GM23338 (cell line): ENCODE results near the gene FAM83F. TPM values are rescaled to one million over a fixed set of nuclear protein-coding genes. Genes with fewer than 3 reads are reported as not detected.

Experiments
- ATAC-seq: fragments of 200-7000 bp; cut with Tn5 transposase; 3 replicates; pipeline ENCODE4 v1.9.1; 2020
- DNase-seq: peaks from one replicate; pipeline ENCODE4 v3.0.0-alpha.2; 2015; ENCODE audit warnings: low spot score
- H2AFZ ChIP-seq: fragments of 200-600 bp; sonication (generic); 2 replicates; pipeline ENCODE4 v1.8.0; 2016; ENCODE audit warnings: antibody characterized with exemption, mild to moderate bottlenecking, moderate library complexity
- H3F3A ChIP-seq: fragments of 200-600 bp; sonication (generic); replicated peaks from 2 replicates; pipeline ENCODE4 v1.8.0; 2017; ENCODE audit warnings: antibody characterized with exemption, mixed run types, low read depth
- H3K27ac ChIP-seq: fragments of 200-600 bp; sonication (generic); 2 replicates; pipeline ENCODE4 v1.6.1; 2016; ENCODE audit warnings: low read depth
- H3K27me3 ChIP-seq: fragments of 200-600 bp; sonication (generic); 2 replicates; pipeline ENCODE4 v1.8.0; 2016; ENCODE audit warnings: mild to moderate bottlenecking, mixed run types, moderate library complexity; ENCODE audit not compliant: insufficient read depth
- H3K36me3 ChIP-seq: fragments of 200-600 bp; sonication (generic); 2 replicates; pipeline ENCODE4 v1.8.0; 2016; ENCODE audit warnings: mild to moderate bottlenecking; ENCODE audit not compliant: insufficient read depth
- H3K4me1 ChIP-seq: fragments of 200-600 bp; sonication (generic); 2 replicates; pipeline ENCODE4 v1.8.0; 2016; ENCODE audit warnings: mild to moderate bottlenecking, moderate library complexity; ENCODE audit not compliant: insufficient read depth
- H3K4me2 ChIP-seq: fragments of 200-600 bp; sonication (generic); 2 replicates; pipeline ENCODE4 v1.7.1; 2017; ENCODE audit warnings: mixed run types
- H3K4me3 ChIP-seq: fragments of 200-600 bp; sonication (generic); 2 replicates; pipeline ENCODE4 v1.6.1; 2016; ENCODE audit warnings: mixed run types
- H3K79me2 ChIP-seq: fragments of 200-600 bp; sonication (generic); replicated peaks from 2 replicates; pipeline ENCODE4 v1.8.0; 2017; ENCODE audit warnings: mild to moderate bottlenecking; ENCODE audit not compliant: insufficient read depth
- H3K9me2 ChIP-seq: fragments of 200-600 bp; sonication (generic); 2 replicates; pipeline ENCODE4 v1.8.0; 2017; ENCODE audit not compliant: insufficient read depth
- H4K20me1 ChIP-seq: fragments of 200-600 bp; sonication (generic); replicated peaks from 2 replicates; pipeline ENCODE4 v1.8.0; 2017; ENCODE audit warnings: mild to moderate bottlenecking; ENCODE audit not compliant: insufficient read depth
- H3K27ac Mint-ChIP-seq: 2 replicates; pipeline ENCODE4 v1.8.0; 2020; ENCODE audit warnings: inconsistent platforms, mild to moderate bottlenecking, moderate library complexity, mixed read lengths
- H3K27me3 Mint-ChIP-seq: 3 replicates; pipeline ENCODE4 v1.8.0; 2022; ENCODE audit warnings: low read depth, mild to moderate bottlenecking, moderate library complexity, mixed read lengths, inconsistent platforms; ENCODE audit not compliant: insufficient read depth, poor library complexity
- H3K36me3 Mint-ChIP-seq: 3 replicates; pipeline ENCODE4 v1.8.0; 2021; ENCODE audit warnings: low read depth, mild to moderate bottlenecking, inconsistent platforms, moderate library complexity, mixed read lengths
- H3K4me1 Mint-ChIP-seq: 3 replicates; pipeline ENCODE4 v1.8.0; 2020; ENCODE audit warnings: mild to moderate bottlenecking, inconsistent platforms, mixed read lengths
- H3K4me3 Mint-ChIP-seq: 3 replicates; pipeline ENCODE4 v1.8.0; 2021; ENCODE audit warnings: moderate library complexity, mild to moderate bottlenecking, inconsistent platforms, mixed read lengths
- H3K9me3 Mint-ChIP-seq: 3 replicates; pipeline ENCODE4 v1.8.0; 2020; ENCODE audit warnings: moderate library complexity, mild to moderate bottlenecking, inconsistent platforms, mixed read lengths
- EZH2 ChIP-seq: fragments of 200-600 bp; sonication (generic); IDR thresholded peaks from one replicate; pipeline ENCODE4 v1.8.0; 2017; ENCODE audit warnings: antibody characterized with exemption, mild to moderate bottlenecking, low read depth; ENCODE audit not compliant: unreplicated experiment
- JUNB ChIP-seq: IDR thresholded peaks from one replicate; pipeline ENCODE4 v1.6.1; 2016; ENCODE audit warnings: antibody characterized with exemption; ENCODE audit not compliant: unreplicated experiment
- NANOG ChIP-seq: IDR thresholded peaks from 2 replicates; pipeline ENCODE4 v1.6.1; 2016; ENCODE audit warnings: antibody characterized with exemption, borderline replicate concordance
- POLR2AphosphoS5 ChIP-seq: IDR thresholded peaks from 2 replicates; pipeline ENCODE4 v1.6.1; 2016; ENCODE audit warnings: antibody characterized with exemption, low read depth
- STAT1 ChIP-seq: IDR thresholded peaks from one replicate; pipeline ENCODE4 v1.6.1; 2016; ENCODE audit warnings: antibody characterized with exemption; ENCODE audit not compliant: unreplicated experiment
- long read RNA-seq: library from polyadenylated mRNA; unstranded; transcript quantifications from one replicate; pipeline ENCODE4 v2.0.0, GENCODE V29; 2020; ENCODE audit not compliant: unreplicated experiment
- polyA plus RNA-seq: library from polyadenylated mRNA; unstranded; fragments of >200 nt; fragmentation: Nextera tagmentation; extraction: Ambion mirVana; gene quantifications from 2 replicates; pipeline ENCODE4 v1.2.1, GENCODE V29; 2016
- total RNA-seq: library from RNA; depleted of rRNA; stranded (reverse); fragments of >200 nt; shearing (Covaris generic); gene quantifications from 2 replicates; pipeline ENCODE4 v1.2.3, GENCODE V29; 2014; rRNA removed
- TF ChIP-seq, protein P1 (sequence below), 2 experiments: fragments of 200-600 bp in 1 of 2; sonication (generic) in 1 of 2; conservative IDR thresholded peaks; 2 replicates each; pipeline versions ENCODE4 v1.5.1 to v1.6.1; 2016 to 2017; ENCODE audit warnings: antibody characterized with exemption in 2 of 2, low read depth in 2 of 2, mild to moderate bottlenecking in 2 of 2, moderate library complexity in 1 of 2
- TF ChIP-seq, protein P2 (sequence below): fragments of 250-450 bp; sonication (Bioruptor Pico); IDR thresholded peaks from 2 replicates; pipeline ENCODE4 v1.5.0; 2020; ENCODE audit warnings: mild to moderate bottlenecking, moderate library complexity

FAM83F gene
- 13.5 and 15.9 TPM in 2 replicates for total RNA-seq
- 3.5 and 3.7 TPM in 2 replicates for polyA plus RNA-seq
- long read RNA-seq, full-length matches to known transcripts = 4 of 6 reads
- long read RNA-seq, partial matches to known transcripts = 0 of 6 reads
- long read RNA-seq, other reads (novel, unspliced or antisense) = 2 of 6 reads

DNA sequence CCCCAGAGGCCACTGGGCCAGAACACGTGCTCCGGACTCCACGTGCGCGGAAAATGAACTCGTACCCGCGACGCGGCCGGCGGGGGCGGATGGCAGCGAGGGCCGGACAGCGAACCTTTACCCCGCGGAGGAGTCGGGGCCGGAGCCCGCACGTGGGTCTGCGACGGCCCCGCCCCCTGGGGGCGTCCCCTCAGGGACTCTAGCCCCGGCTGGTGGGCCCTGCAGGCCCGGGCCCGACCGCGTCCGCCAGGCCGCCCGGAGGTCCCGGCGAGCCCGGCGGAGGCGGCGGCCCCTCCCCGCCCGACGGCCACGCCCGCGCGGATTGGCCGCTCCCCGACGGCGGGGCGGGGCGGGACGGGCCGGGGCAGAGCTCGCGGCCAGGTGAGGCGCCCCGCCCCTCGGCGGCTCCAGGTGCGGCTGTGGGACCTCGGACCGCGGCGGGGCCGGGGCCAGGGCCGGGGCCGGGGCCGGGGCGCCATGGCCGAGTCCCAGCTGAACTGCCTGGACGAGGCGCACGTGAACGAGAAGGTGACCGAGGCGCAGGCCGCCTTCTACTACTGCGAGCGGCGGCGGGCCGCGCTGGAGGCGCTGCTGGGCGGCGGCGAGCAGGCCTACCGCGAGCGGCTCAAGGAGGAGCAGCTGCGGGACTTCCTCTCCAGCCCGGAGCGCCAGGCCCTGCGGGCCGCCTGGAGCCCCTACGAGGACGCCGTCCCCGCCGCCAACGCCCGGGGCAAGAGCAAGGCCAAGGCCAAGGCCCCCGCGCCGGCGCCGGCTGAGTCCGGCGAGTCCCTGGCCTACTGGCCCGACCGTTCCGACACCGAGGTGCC, at the start of gene FAM83F:
Gene FAM83F (plus strand): TSS at position 389 of the 827 bp plus-strand sequence. CDS start 89 bp downstream, at position 478.
- Histone ChIP-seq H4K20me1 (0 out of 2 replicates have a peak, but pooled peaks cover 4% of the 10 kb centered on the region), H3K4me3 (peak within 1 kb of the TSS; percentile 78), H3K79me2 (peaks cover 33% of the 10 kb centered on the region), H3K4me1 (peaks cover 53% of the 10 kb centered on the region), H3K36me3 (no peaks in the 10 kb centered on the region; the same call in 1 of the 2 replicates), H2AFZ (peak within 1 kb of the TSS; percentile 69; the same call in 1 of the 2 replicates), H3K4me2 (peak within 1 kb of the TSS; percentile 96), H3F3A (peaks cover 28% of the 10 kb centered on the region), H3K27ac (no peak within 1 kb of the TSS), H3K27me3 (peaks cover 19% of the 10 kb centered on the region), H3K9me2 (no peaks in the 10 kb centered on the region)
- peaks cover 7% of the 10 kb centered on the region; the same call in 2 of the 3 replicates for H3K36me3 Mint-ChIP-seq
- H3K27ac Mint-ChIP-seq = no peak within 1 kb of the TSS
- DNase-seq (peak; percentile 84), ATAC-seq (peak; percentile 68)
- peaks cover 20% of the 10 kb centered on the region for H3K27me3 Mint-ChIP-seq
- H3K4me3 Mint-ChIP-seq = peak within 1 kb of the TSS; percentile 76
- TF ChIP-seq, protein P1, sequence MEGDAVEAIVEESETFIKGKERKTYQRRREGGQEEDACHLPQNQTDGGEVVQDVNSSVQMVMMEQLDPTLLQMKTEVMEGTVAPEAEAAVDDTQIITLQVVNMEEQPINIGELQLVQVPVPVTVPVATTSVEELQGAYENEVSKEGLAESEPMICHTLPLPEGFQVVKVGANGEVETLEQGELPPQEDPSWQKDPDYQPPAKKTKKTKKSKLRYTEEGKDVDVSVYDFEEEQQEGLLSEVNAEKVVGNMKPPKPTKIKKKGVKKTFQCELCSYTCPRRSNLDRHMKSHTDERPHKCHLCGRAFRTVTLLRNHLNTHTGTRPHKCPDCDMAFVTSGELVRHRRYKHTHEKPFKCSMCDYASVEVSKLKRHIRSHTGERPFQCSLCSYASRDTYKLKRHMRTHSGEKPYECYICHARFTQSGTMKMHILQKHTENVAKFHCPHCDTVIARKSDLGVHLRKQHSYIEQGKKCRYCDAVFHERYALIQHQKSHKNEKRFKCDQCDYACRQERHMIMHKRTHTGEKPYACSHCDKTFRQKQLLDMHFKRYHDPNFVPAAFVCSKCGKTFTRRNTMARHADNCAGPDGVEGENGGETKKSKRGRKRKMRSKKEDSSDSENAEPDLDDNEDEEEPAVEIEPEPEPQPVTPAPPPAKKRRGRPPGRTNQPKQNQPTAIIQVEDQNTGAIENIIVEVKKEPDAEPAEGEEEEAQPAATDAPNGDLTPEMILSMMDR (conservative IDR thresholded peaks at IDR 0.05; ENCODE audit: low read depth in 2 of 2) = no peak
- TF ChIP-seq POLR2AphosphoS5 (no peak), EZH2 (no peak), STAT1 (no peak), NANOG (no peak), JUNB (no peak)
- TF ChIP-seq, protein P2, sequence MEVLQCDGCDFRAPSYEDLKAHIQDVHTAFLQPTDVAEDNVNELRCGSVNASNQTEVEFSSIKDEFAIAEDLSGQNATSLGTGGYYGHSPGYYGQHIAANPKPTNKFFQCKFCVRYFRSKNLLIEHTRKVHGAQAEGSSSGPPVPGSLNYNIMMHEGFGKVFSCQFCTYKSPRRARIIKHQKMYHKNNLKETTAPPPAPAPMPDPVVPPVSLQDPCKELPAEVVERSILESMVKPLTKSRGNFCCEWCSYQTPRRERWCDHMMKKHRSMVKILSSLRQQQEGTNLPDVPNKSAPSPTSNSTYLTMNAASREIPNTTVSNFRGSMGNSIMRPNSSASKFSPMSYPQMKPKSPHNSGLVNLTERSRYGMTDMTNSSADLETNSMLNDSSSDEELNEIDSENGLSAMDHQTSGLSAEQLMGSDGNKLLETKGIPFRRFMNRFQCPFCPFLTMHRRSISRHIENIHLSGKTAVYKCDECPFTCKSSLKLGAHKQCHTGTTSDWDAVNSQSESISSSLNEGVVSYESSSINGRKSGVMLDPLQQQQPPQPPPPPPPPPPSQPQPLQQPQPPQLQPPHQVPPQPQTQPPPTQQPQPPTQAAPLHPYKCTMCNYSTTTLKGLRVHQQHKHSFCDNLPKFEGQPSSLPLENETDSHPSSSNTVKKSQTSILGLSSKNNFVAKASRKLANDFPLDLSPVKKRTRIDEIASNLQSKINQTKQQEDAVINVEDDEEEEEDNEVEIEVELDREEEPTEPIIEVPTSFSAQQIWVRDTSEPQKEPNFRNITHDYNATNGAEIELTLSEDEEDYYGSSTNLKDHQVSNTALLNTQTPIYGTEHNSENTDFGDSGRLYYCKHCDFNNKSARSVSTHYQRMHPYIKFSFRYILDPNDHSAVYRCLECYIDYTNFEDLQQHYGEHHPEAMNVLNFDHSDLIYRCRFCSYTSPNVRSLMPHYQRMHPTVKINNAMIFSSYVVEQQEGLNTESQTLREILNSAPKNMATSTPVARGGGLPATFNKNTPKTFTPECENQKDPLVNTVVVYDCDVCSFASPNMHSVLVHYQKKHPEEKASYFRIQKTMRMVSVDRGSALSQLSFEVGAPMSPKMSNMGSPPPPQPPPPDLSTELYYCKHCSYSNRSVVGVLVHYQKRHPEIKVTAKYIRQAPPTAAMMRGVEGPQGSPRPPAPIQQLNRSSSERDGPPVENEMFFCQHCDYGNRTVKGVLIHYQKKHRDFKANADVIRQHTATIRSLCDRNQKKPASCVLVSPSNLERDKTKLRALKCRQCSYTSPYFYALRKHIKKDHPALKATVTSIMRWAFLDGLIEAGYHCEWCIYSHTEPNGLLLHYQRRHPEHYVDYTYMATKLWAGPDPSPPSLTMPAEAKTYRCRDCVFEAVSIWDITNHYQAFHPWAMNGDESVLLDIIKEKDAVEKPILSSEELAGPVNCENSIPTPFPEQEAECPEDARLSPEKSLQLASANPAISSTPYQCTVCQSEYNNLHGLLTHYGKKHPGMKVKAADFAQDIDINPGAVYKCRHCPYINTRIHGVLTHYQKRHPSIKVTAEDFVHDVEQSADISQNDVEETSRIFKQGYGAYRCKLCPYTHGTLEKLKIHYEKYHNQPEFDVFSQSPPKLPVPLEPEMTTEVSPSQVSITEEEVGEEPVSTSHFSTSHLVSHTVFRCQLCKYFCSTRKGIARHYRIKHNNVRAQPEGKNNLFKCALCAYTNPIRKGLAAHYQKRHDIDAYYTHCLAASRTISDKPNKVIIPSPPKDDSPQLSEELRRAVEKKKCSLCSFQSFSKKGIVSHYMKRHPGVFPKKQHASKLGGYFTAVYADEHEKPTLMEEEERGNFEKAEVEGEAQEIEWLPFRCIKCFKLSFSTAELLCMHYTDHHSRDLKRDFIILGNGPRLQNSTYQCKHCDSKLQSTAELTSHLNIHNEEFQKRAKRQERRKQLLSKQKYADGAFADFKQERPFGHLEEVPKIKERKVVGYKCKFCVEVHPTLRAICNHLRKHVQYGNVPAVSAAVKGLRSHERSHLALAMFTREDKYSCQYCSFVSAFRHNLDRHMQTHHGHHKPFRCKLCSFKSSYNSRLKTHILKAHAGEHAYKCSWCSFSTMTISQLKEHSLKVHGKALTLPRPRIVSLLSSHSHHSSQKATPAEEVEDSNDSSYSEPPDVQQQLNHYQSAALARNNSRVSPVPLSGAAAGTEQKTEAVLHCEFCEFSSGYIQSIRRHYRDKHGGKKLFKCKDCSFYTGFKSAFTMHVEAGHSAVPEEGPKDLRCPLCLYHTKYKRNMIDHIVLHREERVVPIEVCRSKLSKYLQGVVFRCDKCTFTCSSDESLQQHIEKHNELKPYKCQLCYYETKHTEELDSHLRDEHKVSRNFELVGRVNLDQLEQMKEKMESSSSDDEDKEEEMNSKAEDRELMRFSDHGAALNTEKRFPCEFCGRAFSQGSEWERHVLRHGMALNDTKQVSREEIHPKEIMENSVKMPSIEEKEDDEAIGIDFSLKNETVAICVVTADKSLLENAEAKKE (CRISPR knock-in tag) = no peak
- peaks cover 46% of the 10 kb centered on the region for H3K4me1 Mint-ChIP-seq
- H3K9me3 Mint-ChIP-seq = no peaks in the 10 kb centered on the region
